ENCODE results near the gene CCDC149. TPM values are rescaled to one million over a fixed set of nuclear protein-coding genes. Genes with fewer than 3 reads are reported as not detected.

Gene CCDC149
- total and polyA plus RNA-seq, 2 experiments from 2014 or later: 12.3 to 13.3 TPM

DNA sequence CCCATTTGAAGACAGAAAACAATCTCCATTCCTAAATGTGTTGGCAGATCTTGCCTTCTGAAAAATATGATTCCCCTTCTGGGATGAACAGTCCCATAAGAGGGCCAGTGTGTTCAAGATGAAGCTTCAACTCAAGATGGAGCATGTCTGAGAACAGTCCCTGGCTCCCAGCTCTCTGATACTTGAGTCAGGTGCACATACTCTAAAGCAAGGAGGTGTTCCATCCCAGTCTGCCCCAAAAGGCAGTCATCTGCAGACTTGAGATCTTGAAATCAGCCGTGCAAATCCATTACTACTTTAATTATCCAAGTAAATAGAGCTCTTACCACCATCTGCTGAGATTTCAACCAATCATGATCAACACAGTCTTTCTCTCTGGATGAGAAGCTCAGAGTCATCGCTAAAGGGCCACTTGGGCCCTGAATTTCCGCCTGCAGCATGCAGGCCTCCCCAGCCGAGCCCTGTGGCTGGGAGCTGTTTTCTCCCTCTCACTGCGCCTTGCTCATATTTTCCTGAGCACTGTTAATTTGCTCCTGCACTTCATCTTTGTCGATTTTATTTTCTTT, 22.2 kb downstream of the CCDC149 start:
- no peak overlapping the region for H2AFZ ChIP-seq
- no peaks in the 10 kb centered on the region for H3K36me3 ChIP-seq (replicated peaks; ENCODE audit: insufficient read depth, low read depth)
- H4K20me1 ChIP-seq (ENCODE audit: insufficient read depth, poor library complexity, severe bottlenecking): no peaks in the 10 kb centered on the region
- no peak overlapping the region for H3K4me2 ChIP-seq
- H3K9me2 ChIP-seq (replicated peaks; ENCODE audit: insufficient read depth): no peaks in the 10 kb centered on the region
- H3K9me3 ChIP-seq (ENCODE audit: low read depth): no peaks in the 10 kb centered on the region
- no peak for DNase-seq (ENCODE audit: low spot score)
- TF ChIP-seq EZH2 (IDR thresholded peaks at IDR 0.05; ENCODE audit: borderline replicate concordance) (no peak), EZH2phosphoT487 (IDR thresholded peaks at IDR 0.05; ENCODE audit: low read depth, severe bottlenecking, unreplicated experiment) (no peak)
- TF ChIP-seq, protein P1, sequence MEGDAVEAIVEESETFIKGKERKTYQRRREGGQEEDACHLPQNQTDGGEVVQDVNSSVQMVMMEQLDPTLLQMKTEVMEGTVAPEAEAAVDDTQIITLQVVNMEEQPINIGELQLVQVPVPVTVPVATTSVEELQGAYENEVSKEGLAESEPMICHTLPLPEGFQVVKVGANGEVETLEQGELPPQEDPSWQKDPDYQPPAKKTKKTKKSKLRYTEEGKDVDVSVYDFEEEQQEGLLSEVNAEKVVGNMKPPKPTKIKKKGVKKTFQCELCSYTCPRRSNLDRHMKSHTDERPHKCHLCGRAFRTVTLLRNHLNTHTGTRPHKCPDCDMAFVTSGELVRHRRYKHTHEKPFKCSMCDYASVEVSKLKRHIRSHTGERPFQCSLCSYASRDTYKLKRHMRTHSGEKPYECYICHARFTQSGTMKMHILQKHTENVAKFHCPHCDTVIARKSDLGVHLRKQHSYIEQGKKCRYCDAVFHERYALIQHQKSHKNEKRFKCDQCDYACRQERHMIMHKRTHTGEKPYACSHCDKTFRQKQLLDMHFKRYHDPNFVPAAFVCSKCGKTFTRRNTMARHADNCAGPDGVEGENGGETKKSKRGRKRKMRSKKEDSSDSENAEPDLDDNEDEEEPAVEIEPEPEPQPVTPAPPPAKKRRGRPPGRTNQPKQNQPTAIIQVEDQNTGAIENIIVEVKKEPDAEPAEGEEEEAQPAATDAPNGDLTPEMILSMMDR (IDR thresholded peaks at IDR 0.05; ENCODE audit: poor library complexity): no peak
- WGBS (ENCODE audit: low lambda C conversion rate, missing lambda C conversion rate): 92% methylated on average over 6 of the region's 6 CpGs
- H3K4me3 ChIP-seq: no peak overlapping the region
- no peaks in the 10 kb centered on the region for H3K27me3 ChIP-seq
- H3K79me2 ChIP-seq: no peaks in the 10 kb centered on the region
- no peaks in the 10 kb centered on the region for H3K4me1 ChIP-seq (ENCODE audit: insufficient read depth)
- no peak overlapping the region for H3K27ac ChIP-seq

DNA sequence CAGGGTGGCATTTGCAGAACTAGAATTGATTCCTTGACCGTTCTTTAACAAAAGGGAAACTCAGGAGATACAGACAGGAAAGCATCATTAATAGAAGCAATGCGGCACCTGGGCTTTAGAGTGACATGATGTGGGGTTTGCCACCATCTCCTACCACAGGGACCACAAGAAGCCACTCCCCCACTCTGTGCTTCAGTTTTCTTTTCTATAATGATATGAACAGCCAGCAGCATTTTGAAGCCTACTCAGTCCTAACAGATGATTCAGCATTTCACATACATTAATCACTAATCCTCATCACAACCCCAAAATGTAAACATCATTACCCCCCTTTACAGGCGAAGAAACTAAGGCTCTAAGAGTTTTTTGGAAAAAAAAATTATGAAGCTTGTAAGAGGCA, 22.9 kb downstream of the CCDC149 start:
- WGBS (ENCODE audit: low lambda C conversion rate, missing lambda C conversion rate): 93% methylated on average over 3 of the region's 3 CpGs
- H3K4me1 ChIP-seq (ENCODE audit: insufficient read depth): no peaks in the 10 kb centered on the region
- no peaks in the 10 kb centered on the region for H3K27me3 ChIP-seq
- no peak overlapping the region for H3K4me3 ChIP-seq
- no peaks in the 10 kb centered on the region for H3K79me2 ChIP-seq
- no peak overlapping the region for H2AFZ ChIP-seq
- no peaks in the 10 kb centered on the region for H3K36me3 ChIP-seq (replicated peaks; ENCODE audit: insufficient read depth, low read depth)
- no peaks in the 10 kb centered on the region for H3K9me2 ChIP-seq (replicated peaks; ENCODE audit: insufficient read depth)
- H4K20me1 ChIP-seq (ENCODE audit: insufficient read depth, poor library complexity, severe bottlenecking): no peaks in the 10 kb centered on the region
- no peaks in the 10 kb centered on the region for H3K9me3 ChIP-seq (ENCODE audit: low read depth)
- TF ChIP-seq EZH2 (IDR thresholded peaks at IDR 0.05; ENCODE audit: borderline replicate concordance): no peak
- TF ChIP-seq, protein P1 (IDR thresholded peaks at IDR 0.05; ENCODE audit: poor library complexity): no peak
- H3K27ac ChIP-seq: no peak overlapping the region
- H3K4me2 ChIP-seq: no peak overlapping the region
- DNase-seq (ENCODE audit: low spot score): no peak

DNA sequence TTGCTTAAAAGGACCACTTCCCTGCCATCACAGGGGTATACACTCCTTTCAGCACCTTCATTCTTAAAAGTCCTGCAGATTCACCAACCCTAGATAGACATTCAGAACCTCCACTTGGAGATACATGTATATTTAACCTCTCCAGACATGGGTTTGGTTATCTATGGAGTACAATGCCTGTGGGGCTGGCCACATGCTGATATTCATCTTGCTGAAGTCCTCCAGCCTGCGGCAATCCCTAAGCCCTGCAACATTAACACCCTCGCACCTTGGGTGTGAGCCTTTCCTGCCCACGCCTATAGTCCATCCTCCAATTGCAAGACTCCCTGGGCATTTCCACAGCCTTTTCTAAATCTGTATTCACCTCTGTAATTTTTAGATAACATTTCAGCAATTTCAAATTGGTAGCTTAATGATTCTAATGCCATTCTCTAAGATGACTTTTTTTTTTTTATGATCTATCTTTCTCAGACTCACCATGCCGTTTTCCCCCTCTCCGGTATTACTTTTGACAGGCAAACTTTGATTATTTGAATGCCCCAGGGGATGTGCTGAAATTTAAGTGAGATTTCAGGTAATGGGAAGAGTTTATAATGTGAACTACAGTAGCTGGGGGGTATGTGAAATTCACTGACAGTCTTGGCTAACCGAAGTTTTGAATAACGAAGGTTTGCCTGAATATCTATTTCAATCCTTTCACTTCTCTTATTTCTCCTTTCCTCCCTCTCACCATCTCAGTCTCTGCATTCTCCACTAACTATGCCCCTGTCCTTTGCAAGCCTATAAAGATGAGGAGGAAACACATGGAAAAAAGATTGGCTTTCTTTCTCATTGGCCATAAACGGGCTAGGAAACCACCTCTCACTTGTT, 24.1 kb downstream of the CCDC149 start:
- no peak for DNase-seq (ENCODE audit: low spot score)
- Histone ChIP-seq H3K36me3 (replicated peaks; ENCODE audit: insufficient read depth, low read depth) (no peaks in the 10 kb centered on the region), H2AFZ (no peak overlapping the region), H3K27me3 (no peaks in the 10 kb centered on the region), H3K4me1 (ENCODE audit: insufficient read depth) (no peaks in the 10 kb centered on the region), H3K27ac (no peak overlapping the region), H3K9me2 (replicated peaks; ENCODE audit: insufficient read depth) (no peaks in the 10 kb centered on the region), H3K79me2 (no peaks in the 10 kb centered on the region), H3K4me3 (no peak overlapping the region), H3K4me2 (no peak overlapping the region), H3K9me3 (ENCODE audit: low read depth) (no peaks in the 10 kb centered on the region), H4K20me1 (ENCODE audit: insufficient read depth, poor library complexity, severe bottlenecking) (no peaks in the 10 kb centered on the region)
- no peak for TF ChIP-seq EZH2 (IDR thresholded peaks at IDR 0.05; ENCODE audit: borderline replicate concordance)
- TF ChIP-seq EZH2phosphoT487 (IDR thresholded peaks at IDR 0.05; ENCODE audit: low read depth, severe bottlenecking, unreplicated experiment): no peak
- TF ChIP-seq, protein P1 (IDR thresholded peaks at IDR 0.05; ENCODE audit: poor library complexity): no peak
- WGBS (ENCODE audit: low lambda C conversion rate, missing lambda C conversion rate): 82% methylated on average over 8 of the region's 8 CpGs
